Measurements from ENCODE around the gene BGN. TPM values are rescaled to one million over a fixed set of nuclear protein-coding genes. Genes with fewer than 3 reads are reported as not detected.

Gene BGN
- total and polyA plus RNA-seq, 2 donors (not counting 1 experiment from before 2014, with no cell fraction given) = not detected

GRCh38 chrX:153487590-153488071 is 7.1 kb upstream of the BGN start:
- no peaks in the 10 kb centered on the region for H4K20me1 ChIP-seq (ENCODE audit: control insufficient read depth, insufficient read depth, low read length, poor library complexity, severe bottlenecking)
- TF ChIP-seq CTCF (IDR thresholded peaks at IDR 0.05) = no peak
- no peak for TF ChIP-seq EZH2 (IDR thresholded peaks at IDR 0.05; ENCODE audit: borderline replicate concordance, insufficient read depth, low read depth, low read length, poor library complexity, severe bottlenecking)
- no peaks in the 10 kb centered on the region for H3K4me1 Mint-ChIP-seq
- H3K27ac Mint-ChIP-seq = no peak overlapping the region
- DNase-seq = no peak
- intact Hi-C loops (cut with micrococcal nuclease) = no loop called here
- H3K36me3 ChIP-seq (replicated peaks in 1 of 2; ENCODE audit: control extremely low read depth in 1 of 2, control insufficient read depth in 1 of 2, extremely low read depth in 1 of 2, insufficient read depth in 2 of 2, low read length in 1 of 2) = no peaks in the 10 kb centered on the region
- no peak overlapping the region for H3K4me2 ChIP-seq (replicated peaks; ENCODE audit: low read depth, low read length, poor library complexity, severe bottlenecking)
- no peak overlapping the region for H3K4me3 Mint-ChIP-seq
- no peak overlapping the region for H3K9ac ChIP-seq (ENCODE audit: low read length)
- no peaks in the 10 kb centered on the region for H3K27me3 Mint-ChIP-seq
- H3K4me1 ChIP-seq (ENCODE audit: control insufficient read depth in 2 of 2, insufficient read depth in 2 of 2, low read length in 2 of 2) = no peaks in the 10 kb centered on the region
- ATAC-seq (ENCODE audit: low read depth) = no peak
- H3K9me3 Mint-ChIP-seq (ENCODE audit: insufficient read depth) = no peaks in the 10 kb centered on the region
- no peak overlapping the region for H2AFZ ChIP-seq (ENCODE audit: insufficient read depth, low read depth, low read length, poor library complexity, severe bottlenecking)
- whole genome bisulfite sequencing (ENCODE audit: insufficient coverage) = 87% methylated on average over 11 of the region's 11 CpGs
- no peaks in the 10 kb centered on the region for H3K79me2 ChIP-seq (ENCODE audit: control insufficient read depth, insufficient read depth, low read length)
- H3K27me3 ChIP-seq (replicated peaks in 1 of 4; ENCODE audit: control extremely low read depth in 1 of 4, control insufficient read depth in 3 of 4, insufficient read depth in 4 of 4, low read length in 3 of 4) = no peaks in the 10 kb centered on the region
- no peaks in the 10 kb centered on the region for H3K9me3 ChIP-seq (ENCODE audit: control extremely low read depth in 1 of 3, control insufficient read depth in 2 of 3, insufficient read depth in 1 of 3, low read length in 2 of 3)
- H3K27ac ChIP-seq (ENCODE audit: low read length in 2 of 2) = no peak overlapping the region
- H3K4me3 ChIP-seq (ENCODE audit: control extremely low read depth in 1 of 5, extremely low read depth in 1 of 5, insufficient read depth in 1 of 5, low read depth in 2 of 5, low read length in 4 of 5) = no peak overlapping the region
- ChIA-PET POLR2A (no interaction called here), CTCF (no interaction called here)

GRCh38 chrX:153488231-153488914 is 6.4 kb upstream of the BGN start:
- H3K27ac Mint-ChIP-seq = no peak overlapping the region
- DNase-seq (no peak), ATAC-seq (ENCODE audit: low read depth) (no peak)
- no peaks in the 10 kb centered on the region for H4K20me1 ChIP-seq (ENCODE audit: control insufficient read depth, insufficient read depth, low read length, poor library complexity, severe bottlenecking)
- no peaks in the 10 kb centered on the region for H3K4me1 ChIP-seq (ENCODE audit: control insufficient read depth in 2 of 2, insufficient read depth in 2 of 2, low read length in 2 of 2)
- TF ChIP-seq CTCF (IDR thresholded peaks at IDR 0.05) (no peak), EZH2 (IDR thresholded peaks at IDR 0.05; ENCODE audit: borderline replicate concordance, insufficient read depth, low read depth, low read length, poor library complexity, severe bottlenecking) (no peak)
- no peak overlapping the region for H3K4me3 ChIP-seq (ENCODE audit: control extremely low read depth in 1 of 5, extremely low read depth in 1 of 5, insufficient read depth in 1 of 5, low read depth in 2 of 5, low read length in 4 of 5)
- H3K4me3 Mint-ChIP-seq = no peak overlapping the region
- no peaks in the 10 kb centered on the region for H3K36me3 ChIP-seq (replicated peaks in 1 of 2; ENCODE audit: control extremely low read depth in 1 of 2, control insufficient read depth in 1 of 2, extremely low read depth in 1 of 2, insufficient read depth in 2 of 2, low read length in 1 of 2)
- no peak overlapping the region for H3K4me2 ChIP-seq (replicated peaks; ENCODE audit: low read depth, low read length, poor library complexity, severe bottlenecking)
- ChIA-PET POLR2A (no interaction called here), CTCF (no interaction called here)
- no peak overlapping the region for H3K27ac ChIP-seq (ENCODE audit: low read length in 2 of 2)
- no peak overlapping the region for H3K9ac ChIP-seq (ENCODE audit: low read length)
- no peaks in the 10 kb centered on the region for H3K79me2 ChIP-seq (ENCODE audit: control insufficient read depth, insufficient read depth, low read length)
- no peaks in the 10 kb centered on the region for H3K4me1 Mint-ChIP-seq
- intact Hi-C loops (cut with micrococcal nuclease) = no loop called here
- H3K27me3 ChIP-seq (replicated peaks in 1 of 4; ENCODE audit: control extremely low read depth in 1 of 4, control insufficient read depth in 3 of 4, insufficient read depth in 4 of 4, low read length in 3 of 4) = no peaks in the 10 kb centered on the region
- no peaks in the 10 kb centered on the region for H3K9me3 Mint-ChIP-seq (ENCODE audit: insufficient read depth)
- H3K27me3 Mint-ChIP-seq = no peaks in the 10 kb centered on the region
- no peaks in the 10 kb centered on the region for H3K9me3 ChIP-seq (ENCODE audit: control extremely low read depth in 1 of 3, control insufficient read depth in 2 of 3, insufficient read depth in 1 of 3, low read length in 2 of 3)
- H2AFZ ChIP-seq (ENCODE audit: insufficient read depth, low read depth, low read length, poor library complexity, severe bottlenecking) = no peak overlapping the region
- WGBS (ENCODE audit: insufficient coverage) = 73% methylated on average over 5 of the region's 27 CpGs
